Left renal cortex interstitium (tissue), 4 donors: Measurements from ENCODE around the gene ADCY3. TPM values are rescaled to one million over a fixed set of nuclear protein-coding genes. Genes with fewer than 3 reads are reported as not detected.

ENCODE experiments used
- DNase-seq, 4 donors: peaks; one replicate each; pipeline ENCODE4 v3.0.0-alpha.2; 2013; ENCODE audit warnings: low read depth in 4 of 4, low spot score in 2 of 4, missing footprints in 1 of 4
- polyA plus RNA-seq, 4 donors: library from polyadenylated mRNA; unstranded; fragments of 120-200 nt; gene quantifications; one replicate each; pipeline ENCODE4 v1.2.1, GENCODE V29; 2013; ENCODE audit not compliant: insufficient read length in 4 of 4

The ADCY3 gene
- polyA plus RNA-seq, 4 donors = 20.6 to 30.3 (median 23.7) TPM

- no peak for DNase-seq
Observed at GRCh38 chr2:24878341-24878740, 41.7 kb downstream of the ADCY3 start.

- DNase-seq = no peak
Observed at GRCh38 chr2:24877646-24878045, 42.4 kb downstream of the ADCY3 start.

GRCh38 chr2:24877067-24877466 lies 43.0 kb downstream of the ADCY3 start:
- no peak for DNase-seq

- DNase-seq = no peak
Observed at GRCh38 chr2:24875901-24876300, 44.1 kb downstream of the ADCY3 start.

GRCh38 chr2:24875272-24875671 lies 44.8 kb downstream of the ADCY3 start:
- DNase-seq = no peak

GRCh38 chr2:24874035-24874434 lies 46.0 kb downstream of the ADCY3 start:
- DNase-seq = no peak

- DNase-seq = no peak
Observed at GRCh38 chr2:24873619-24874018, 46.4 kb downstream of the ADCY3 start.

GRCh38 chr2:24872344-24873115 lies 47.5 kb downstream of the ADCY3 start:
- DNase-seq = no peak

GRCh38 chr2:24871852-24872333 lies 48.1 kb downstream of the ADCY3 start:
- DNase-seq = no peak

- DNase-seq = no peak
Observed at GRCh38 chr2:24870891-24871705, 48.9 kb downstream of the ADCY3 start.

- DNase-seq = no peak
Observed at GRCh38 chr2:24870440-24870839, 49.6 kb downstream of the ADCY3 start.

- DNase-seq = no peak
Observed at GRCh38 chr2:24866946-24867345, 53.1 kb downstream of the ADCY3 start.

GRCh38 chr2:24863641-24864040 lies 56.4 kb downstream of the ADCY3 start:
- no peak for DNase-seq

- DNase-seq = no peak
Observed at GRCh38 chr2:24861500-24861899, 58.5 kb downstream of the ADCY3 start.

- DNase-seq = no peak
Observed at GRCh38 chr2:24860631-24861030, 59.4 kb downstream of the ADCY3 start.

- no peak for DNase-seq
Observed at GRCh38 chr2:24859968-24860600, 60.0 kb downstream of the ADCY3 start.

GRCh38 chr2:24858996-24859395 lies 61.0 kb downstream of the ADCY3 start:
- DNase-seq = no peak

- DNase-seq = no peak
Observed at GRCh38 chr2:24857746-24858145, 62.3 kb downstream of the ADCY3 start.

GRCh38 chr2:24856791-24857211 lies 63.2 kb downstream of the ADCY3 start:
- DNase-seq = no peak

GRCh38 chr2:24855726-24856125 lies 64.3 kb downstream of the ADCY3 start:
- no peak for DNase-seq

- no peak for DNase-seq
Observed at GRCh38 chr2:24855022-24855622, 64.9 kb downstream of the ADCY3 start.
